GM20000 (cell line): ENCODE measurements around the gene SLC6A7.

ENCODE experiments used
- DNase-seq: peaks from one replicate; pipeline ENCODE4 v3.0.0; 2012; ENCODE audit warnings: low spot score
- CTCF ChIP-seq: IDR thresholded peaks from 2 replicates; pipeline ENCODE4 v1.5.1; 2012; ENCODE audit warnings: mild to moderate bottlenecking, control low read depth; ENCODE audit errors: extremely low read depth, missing control alignments

Gene SLC6A7

GRCh38 chr5:150152636-150153462, 37.0 kb upstream of the SLC6A7 start:
- no peak for TF ChIP-seq CTCF
- no peak for DNase-seq

- no peak for DNase-seq
- no peak for TF ChIP-seq CTCF
These were observed 36.4 kb upstream of the SLC6A7 start for GRCh38 chr5:150153483-150153882.

- DNase-seq, result no peak
- no peak for TF ChIP-seq CTCF
These were observed 35.8 kb upstream of the SLC6A7 start for GRCh38 chr5:150153957-150154617.

GRCh38 chr5:150154618-150155128, 35.2 kb upstream of the SLC6A7 start:
- DNase-seq, result no peak
- no peak for TF ChIP-seq CTCF

- DNase-seq, result peak; percentile 78
These were observed 34.4 kb upstream of the SLC6A7 start, which contains the start of gene PDGFRB for GRCh38 chr5:150155258-150156026. TSS of gene PDGFRB (minus strand) at chr5:150155845. CDS start at chr5:150137047, 18,798 bp downstream.

GRCh38 chr5:150156027-150156368, 33.9 kb upstream of the SLC6A7 start:
- no peak for DNase-seq
- no peak for TF ChIP-seq CTCF

More at GRCh38 chr5:150155258-150156026, 34.4 kb upstream of the SLC6A7 start, which contains the start of gene PDGFRB:
- no peak for TF ChIP-seq CTCF
